GM19452 (cell line): ENCODE results near the gene OXER1.
A peak's percentile ranks its signal among the peaks of the same experiment; 100 is the strongest.

ENCODE experiments used
- ATAC-seq: cut with Tn5 transposase; IDR thresholded peaks from one replicate; pipeline ENCODE4 v1.9.1; 2021; ENCODE audit not compliant: unreplicated experiment

Gene OXER1, protein sequence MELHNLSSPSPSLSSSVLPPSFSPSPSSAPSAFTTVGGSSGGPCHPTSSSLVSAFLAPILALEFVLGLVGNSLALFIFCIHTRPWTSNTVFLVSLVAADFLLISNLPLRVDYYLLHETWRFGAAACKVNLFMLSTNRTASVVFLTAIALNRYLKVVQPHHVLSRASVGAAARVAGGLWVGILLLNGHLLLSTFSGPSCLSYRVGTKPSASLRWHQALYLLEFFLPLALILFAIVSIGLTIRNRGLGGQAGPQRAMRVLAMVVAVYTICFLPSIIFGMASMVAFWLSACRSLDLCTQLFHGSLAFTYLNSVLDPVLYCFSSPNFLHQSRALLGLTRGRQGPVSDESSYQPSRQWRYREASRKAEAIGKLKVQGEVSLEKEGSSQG

DNA sequence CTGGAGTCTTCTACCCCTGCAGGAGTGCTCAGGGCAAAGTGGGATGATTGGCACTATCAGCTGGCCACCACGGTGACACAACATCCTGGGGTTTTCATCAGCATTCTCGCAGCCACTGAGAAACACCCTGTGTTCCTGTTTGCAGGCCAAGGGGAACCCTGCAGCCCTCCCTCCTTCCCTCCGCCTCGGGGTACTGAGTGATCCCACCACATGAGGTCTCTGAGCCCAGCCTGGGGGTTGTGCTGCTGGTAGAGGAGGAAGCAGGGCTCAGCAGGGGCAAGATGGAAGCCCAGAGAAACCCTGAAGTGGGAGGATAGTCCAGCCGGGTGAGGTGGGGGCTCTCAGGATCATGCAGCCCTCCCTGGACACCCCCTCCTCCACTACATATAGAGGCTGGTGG lies at the start of gene OXER1:
Gene OXER1 (minus strand): TSS at position 40 of the 400 bp plus-strand sequence. CDS start 73 bp downstream, outside the sequence.
- no peak for ATAC-seq

- no peak for ATAC-seq
Observed at GRCh38 chr2:42812899-42813479, 49.1 kb upstream of the OXER1 start.

- ATAC-seq, result peak; percentile 7
Observed at GRCh38 chr2:42810971-42811811, 47.3 kb upstream of the OXER1 start.

GRCh38 chr2:42810121-42810970 lies 46.4 kb upstream of the OXER1 start:
- ATAC-seq, result peak; percentile 69

DNA sequence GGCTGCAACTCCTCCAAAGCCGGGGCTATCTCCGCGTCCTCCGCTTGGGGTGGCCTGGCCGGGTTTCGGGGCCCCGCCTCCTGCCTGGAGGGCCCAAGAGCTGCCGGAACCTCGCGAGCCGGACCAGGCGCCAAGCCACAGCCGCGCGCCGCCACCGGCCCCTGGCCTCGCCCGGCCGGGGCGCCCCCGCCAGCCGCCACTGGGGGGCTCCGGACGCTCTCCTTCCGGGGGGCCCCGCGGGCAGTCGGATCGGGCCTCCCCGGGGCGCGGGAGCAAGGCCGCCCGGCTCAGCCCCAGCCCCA lies 45.8 kb upstream of the OXER1 start:
- peak; percentile 55 for ATAC-seq

DNA sequence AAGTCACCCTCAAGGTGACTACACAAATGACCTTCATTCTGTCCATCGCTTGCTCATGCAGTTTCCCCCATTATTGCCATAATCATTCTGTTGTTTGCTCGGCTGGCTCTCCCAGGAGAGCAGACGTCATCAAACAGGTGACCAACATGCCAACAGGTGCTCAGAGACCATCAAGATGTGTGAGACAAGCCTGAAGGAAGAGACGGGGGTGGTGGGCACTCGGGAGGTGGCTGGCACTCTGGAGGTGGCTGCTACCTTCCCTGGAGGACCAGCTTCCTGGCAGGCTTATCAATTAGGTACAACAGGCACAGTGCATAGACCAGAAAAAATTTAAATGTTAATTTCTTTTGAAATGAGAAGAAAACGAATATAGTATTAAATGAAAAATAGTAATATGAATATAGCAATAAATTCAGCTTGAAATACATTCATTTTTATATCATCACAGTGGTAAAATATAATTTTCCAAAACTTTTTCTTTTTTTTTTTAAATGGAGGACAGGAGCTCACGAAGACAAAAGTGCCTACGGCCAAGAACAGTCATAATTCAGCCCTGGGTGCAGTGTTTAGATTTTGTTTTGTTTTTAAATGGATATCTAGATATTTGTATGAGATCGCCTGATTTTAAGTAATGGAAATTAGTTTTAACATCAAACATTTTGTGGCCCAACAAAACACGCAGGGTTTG lies 45.3 kb upstream of the OXER1 start:
- no peak for ATAC-seq

DNA sequence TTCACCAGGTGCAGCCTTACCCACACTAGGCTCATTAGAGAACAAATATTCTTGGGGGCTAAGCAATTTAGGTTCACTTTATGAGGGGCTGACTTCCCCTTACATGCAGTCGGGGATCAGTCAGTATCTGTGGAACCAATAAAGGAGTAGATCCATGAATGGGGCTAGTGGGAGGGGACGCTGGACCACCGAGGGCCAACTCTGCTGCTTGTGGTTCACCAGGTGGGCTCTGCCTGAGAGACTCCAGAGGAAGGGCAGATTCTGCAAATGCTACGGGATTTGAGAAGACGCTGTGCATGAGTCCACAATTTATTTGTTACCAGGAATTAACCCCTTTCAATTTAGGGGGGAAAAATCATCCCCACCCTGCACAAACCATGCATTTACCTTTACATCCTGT lies 44.4 kb upstream of the OXER1 start:
- no peak for ATAC-seq

DNA sequence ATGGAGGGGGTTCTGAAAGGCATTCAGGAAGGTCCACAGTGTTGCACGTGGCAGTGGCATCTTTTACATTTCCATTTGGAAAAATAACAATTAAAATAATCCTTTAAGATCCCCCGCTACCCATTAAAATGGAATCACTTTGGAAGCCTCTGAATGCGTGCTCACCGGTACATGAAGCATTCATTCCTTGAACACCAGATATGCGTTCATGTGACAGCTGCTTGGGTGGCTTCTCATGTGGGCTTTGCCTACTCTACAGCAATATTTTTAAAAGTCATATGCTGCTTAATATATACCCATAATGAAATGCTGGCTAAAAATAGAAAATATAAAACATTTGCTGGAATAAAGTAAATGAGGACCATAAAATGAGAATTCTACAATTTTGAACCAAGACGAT lies 42.9 kb upstream of the OXER1 start:
- ATAC-seq, result no peak

DNA sequence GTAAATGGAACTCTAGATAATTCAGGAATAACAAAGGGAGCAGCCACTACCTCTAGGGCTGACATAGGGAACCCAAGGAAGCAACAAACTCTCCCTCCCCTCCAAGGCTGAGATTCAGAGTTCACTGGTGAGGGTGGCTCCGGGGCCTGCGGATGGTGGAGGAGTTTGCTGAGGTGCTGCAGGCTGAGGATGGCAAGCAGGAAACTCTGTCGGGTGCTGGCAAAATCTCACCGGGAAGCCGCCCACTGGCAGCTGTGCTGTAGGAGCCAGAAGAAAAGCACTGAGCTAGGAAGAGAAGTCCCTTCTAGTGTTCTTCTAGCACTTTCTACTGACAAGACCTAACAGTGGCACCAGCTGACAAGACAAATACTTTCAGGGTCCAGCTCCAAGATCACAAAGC lies 41.0 kb upstream of the OXER1 start:
- ATAC-seq, result no peak

DNA sequence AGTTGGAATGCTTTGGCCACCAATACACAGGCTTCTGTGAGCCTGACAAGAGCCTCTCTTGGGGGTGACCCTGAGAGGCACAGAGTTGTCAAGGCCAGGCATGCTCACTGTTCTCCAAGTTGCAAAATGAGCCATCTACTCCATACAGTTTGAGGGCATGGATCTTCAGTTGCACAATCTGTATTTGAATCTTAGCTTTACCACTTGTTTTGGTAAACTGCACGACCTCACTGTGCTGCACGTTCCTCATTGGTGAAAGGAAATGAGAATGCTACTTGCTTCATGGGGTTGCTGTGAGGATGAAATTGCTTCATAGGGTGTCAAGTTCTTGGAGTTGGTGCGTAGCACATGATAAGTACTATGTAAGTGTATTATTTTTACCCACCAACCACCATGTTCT lies 40.4 kb upstream of the OXER1 start:
- ATAC-seq, result no peak

DNA sequence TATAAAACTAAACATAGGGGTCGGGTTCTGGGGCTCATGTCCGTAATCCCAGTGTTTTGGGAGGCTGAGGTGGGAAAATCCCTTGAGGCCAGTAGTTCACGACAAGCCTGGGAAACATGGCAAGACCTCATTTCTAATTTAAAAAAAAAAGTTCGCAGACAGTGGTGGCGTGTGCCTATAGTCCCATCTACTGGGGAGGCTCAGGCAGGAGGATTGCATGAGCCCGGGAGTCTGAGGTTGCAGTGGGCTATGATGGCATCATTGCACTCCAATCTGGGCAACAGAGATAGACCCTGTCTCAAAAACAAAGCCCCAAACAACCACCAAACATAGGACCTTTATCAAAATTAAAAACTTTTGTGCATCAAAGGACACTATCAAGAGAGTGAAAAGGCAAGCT lies 38.2 kb upstream of the OXER1 start:
- ATAC-seq, result no peak

DNA sequence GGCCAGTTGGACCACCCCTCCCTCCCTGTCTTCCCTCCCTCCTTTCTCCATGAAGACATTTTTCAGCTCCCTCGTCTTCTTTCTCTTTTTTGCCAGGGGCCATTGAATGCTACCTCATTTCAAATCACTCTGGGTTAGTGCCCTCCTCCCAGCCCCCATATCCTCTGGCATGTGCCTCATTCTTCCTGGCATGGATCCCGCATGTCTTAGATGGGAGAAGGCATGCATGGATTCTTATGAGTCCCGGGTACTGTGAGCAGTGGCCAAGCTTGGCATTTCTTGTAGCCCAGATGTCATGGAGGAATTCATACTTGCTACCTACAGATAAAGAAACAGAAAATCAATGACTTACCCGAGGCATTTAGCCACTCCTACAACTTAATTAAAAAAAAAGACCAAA lies 37.4 kb upstream of the OXER1 start:
- ATAC-seq, result no peak

- ATAC-seq, result no peak
Observed at GRCh38 chr2:42800981-42801380, 37.0 kb upstream of the OXER1 start.

DNA sequence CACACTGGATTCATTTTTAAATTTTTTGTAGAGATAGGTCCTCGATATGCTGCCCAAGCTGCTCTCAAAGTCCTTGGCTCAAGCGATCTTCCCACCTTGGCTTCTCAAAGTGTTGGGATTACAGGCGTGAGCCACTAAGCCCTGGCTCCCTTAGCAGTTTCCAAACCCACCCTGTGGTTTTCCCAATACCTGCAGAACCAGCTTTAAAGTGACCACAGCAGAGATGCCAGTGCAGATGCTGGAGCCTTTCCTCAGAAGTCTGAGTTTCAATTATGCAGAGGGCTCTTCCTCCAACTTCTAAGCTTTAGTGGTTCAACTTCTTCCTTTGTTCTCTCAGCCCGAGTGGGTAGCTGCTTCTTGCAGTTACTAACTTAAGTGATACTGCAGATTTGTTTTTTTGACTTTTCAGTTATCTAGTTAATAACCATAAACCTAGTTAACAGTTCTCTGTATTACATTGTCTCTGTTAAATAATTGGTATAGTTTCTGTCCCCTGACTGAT lies 36.6 kb upstream of the OXER1 start:
- no peak for ATAC-seq

- no peak for ATAC-seq
Observed at GRCh38 chr2:42799881-42800280, 35.9 kb upstream of the OXER1 start.

GRCh38 chr2:42797281-42797680 lies 33.3 kb upstream of the OXER1 start:
- no peak for ATAC-seq

DNA sequence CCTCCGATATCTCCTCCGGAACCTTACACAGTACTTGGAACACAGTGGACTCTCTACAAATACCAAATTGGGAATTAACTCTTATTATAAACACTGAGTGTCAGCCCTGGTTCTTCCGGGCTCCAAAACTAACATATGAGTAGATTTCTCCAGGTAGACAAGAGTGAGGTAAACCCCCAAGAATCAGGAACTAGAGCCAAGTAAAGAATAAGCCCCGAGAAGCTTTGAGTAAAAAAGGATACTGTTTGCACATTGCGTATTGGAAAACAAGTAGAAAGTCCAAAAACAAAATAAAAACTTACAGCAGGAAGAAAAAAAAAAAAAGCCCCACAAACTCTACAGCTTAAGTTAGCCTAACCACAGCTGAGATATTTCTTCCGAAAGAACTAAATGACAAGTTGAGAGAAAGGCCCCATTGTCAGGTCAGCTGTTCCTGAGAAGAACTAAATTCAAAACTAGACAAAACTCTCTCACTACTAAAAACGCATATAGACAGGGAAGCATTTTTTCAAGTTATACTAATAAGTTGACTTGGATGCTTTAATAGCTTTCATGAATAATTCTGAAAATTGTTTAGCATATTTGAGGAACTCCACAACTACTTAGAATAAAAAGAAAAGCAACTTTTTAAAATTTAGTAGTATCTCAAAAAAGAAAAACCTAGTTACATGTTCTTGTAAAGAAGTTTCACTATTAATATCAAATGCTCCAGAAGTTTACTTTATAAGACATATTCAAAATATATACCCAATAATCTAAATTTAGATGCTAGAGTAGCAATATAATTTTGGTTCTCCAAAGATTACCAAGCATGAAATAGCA lies 32.7 kb upstream of the OXER1 start:
- peak; percentile 41 for ATAC-seq

GRCh38 chr2:42795841-42796301 lies 31.9 kb upstream of the OXER1 start:
- ATAC-seq, result peak; percentile 46

- ATAC-seq, result no peak
Observed at GRCh38 chr2:42795275-42795674, 31.3 kb upstream of the OXER1 start.
